Naive thymus-derived CD4-positive, alpha-beta T cell (primary cell): ENCODE measurements around the gene TNFSF4. TPM values are rescaled to one million over a fixed set of nuclear protein-coding genes. Genes with fewer than 3 reads are reported as not detected.
A peak's percentile ranks its signal among the peaks of the same experiment; 100 is the strongest.
"Not testable (repeated sequence)": the region's sequence is repeated elsewhere in the genome, so short reads cannot be mapped to it uniquely, and the experiment has no call there.

Experiments
- ATAC-seq: fragments of 150-1000 bp; cut with Tn5 transposase; 2 replicates; pipeline ENCODE4 v1.10.0; 2021; ENCODE audit warnings: mild to moderate bottlenecking, moderate library complexity
- CTCF ChIA-PET: fragments of 350-600 bp; sonication (Branson Sonifier 250); formaldehyde crosslinking; loops from one replicate; lab custom pipeline; 2021; ENCODE audit warnings: antibody characterized with exemption; lab: Charles Lee
- POLR2A ChIA-PET: fragments of 350-600 bp; sonication (Branson Sonifier 250); formaldehyde crosslinking; loops from one replicate; lab custom pipeline; 2021; ENCODE audit warnings: antibody characterized with exemption, inconsistent platforms; lab: Charles Lee
- DNase-seq, 9 donors: peaks; one replicate each; pipeline versions ENCODE4 v3.0.0 to v3.0.0-alpha.2; 2020 to 2022; ENCODE audit warnings: mixed read lengths in 1 of 9
- H3K27ac ChIP-seq: one replicate; pipeline ENCODE4 v1.7.0; 2013; ENCODE audit warnings: mild to moderate bottlenecking, low read depth, low read length, moderate library complexity
- H3K27me3 ChIP-seq, 2 donors: one replicate each; pipeline ENCODE4 v1.7.0; 2013; ENCODE audit warnings: low read length in 2 of 2, mild to moderate bottlenecking in 2 of 2, moderate library complexity in 2 of 2; ENCODE audit not compliant: control insufficient read depth in 2 of 2, insufficient read depth in 2 of 2
- H3K36me3 ChIP-seq, 3 experiments: 1 replicate in 2 of 3; 2 replicates in 1 of 3; pipeline ENCODE4 v1.7.0; 2013; ENCODE audit warnings: low read length in 3 of 3, mild to moderate bottlenecking in 3 of 3, moderate library complexity in 1 of 3; ENCODE audit not compliant: insufficient read depth in 3 of 3, control insufficient read depth in 2 of 3
- H3K4me1 ChIP-seq, 2 donors: one replicate each; pipeline ENCODE4 v1.7.0; 2013; ENCODE audit warnings: low read length in 2 of 2, mild to moderate bottlenecking in 2 of 2, moderate library complexity in 1 of 2; ENCODE audit not compliant: control insufficient read depth in 2 of 2, insufficient read depth in 2 of 2
- H3K4me3 ChIP-seq: 2 replicates; pipeline ENCODE4 v1.7.0; 2013; ENCODE audit warnings: mild to moderate bottlenecking, low read length
- H3K9me3 ChIP-seq, 3 experiments: 1 replicate in 2 of 3; 2 replicates in 1 of 3; pipeline ENCODE4 v1.7.0; 2013; ENCODE audit warnings: low read length in 3 of 3; ENCODE audit not compliant: control insufficient read depth in 2 of 3
- H3K27ac Mint-ChIP-seq, 9 donors: one replicate each; pipeline ENCODE4 v1.8.0; 2020 to 2022; ENCODE audit warnings: mixed read lengths in 9 of 9, mild to moderate bottlenecking in 8 of 9, moderate library complexity in 5 of 9, inconsistent platforms in 2 of 9
- H3K27me3 Mint-ChIP-seq, 5 donors: one replicate each; pipeline ENCODE4 v1.8.0; 2021 to 2022; ENCODE audit warnings: mixed read lengths in 5 of 5, mild to moderate bottlenecking in 1 of 5
- H3K36me3 Mint-ChIP-seq, 5 donors: one replicate each; pipeline ENCODE4 v1.8.0; 2020 to 2022; ENCODE audit warnings: mixed read lengths in 5 of 5, mild to moderate bottlenecking in 3 of 5, inconsistent platforms in 1 of 5
- H3K4me1 Mint-ChIP-seq, 7 donors: one replicate each; pipeline ENCODE4 v1.8.0; 2020 to 2022; ENCODE audit warnings: mixed read lengths in 7 of 7, mild to moderate bottlenecking in 3 of 7, inconsistent platforms in 1 of 7
- H3K4me3 Mint-ChIP-seq, 10 donors: one replicate each; pipeline ENCODE4 v1.8.0; 2020 to 2022; ENCODE audit warnings: mild to moderate bottlenecking in 10 of 10, mixed read lengths in 10 of 10, moderate library complexity in 6 of 10, inconsistent platforms in 2 of 10
- H3K9me3 Mint-ChIP-seq, 11 donors: one replicate each; pipeline ENCODE4 v1.8.0; 2020 to 2022; ENCODE audit warnings: mixed read lengths in 11 of 11, mild to moderate bottlenecking in 4 of 11, inconsistent platforms in 1 of 11, moderate library complexity in 1 of 11
- intact Hi-C, 2 donors: fragments of 100-400 bp; cut with micrococcal nuclease; formaldehyde crosslinking; loops; one replicate each; pipeline ENCODE4 v1.15.1; 2023
- polyA plus RNA-seq, 2 donors: library from polyadenylated mRNA; unstranded; fragments of 300-500 nt; fragmentation: Illumina TruSeq; gene quantifications; one replicate each; pipeline ENCODE4 v1.2.3, GENCODE V29; 2021
- total RNA-seq, 6 experiments: library from RNA in 5 of 6; stranded (reverse) in 5 of 6; gene quantifications; 1 replicate in 5 of 6; 2 replicates in 1 of 6; pipeline ENCODE4 v1.2.3 and lab custom pipeline; 2021 to 2026

The TNFSF4 gene
- total and polyA plus RNA-seq, 7 experiments from 2014 or later: 0.08 to 2.3 (median 1.7) TPM

DNA sequence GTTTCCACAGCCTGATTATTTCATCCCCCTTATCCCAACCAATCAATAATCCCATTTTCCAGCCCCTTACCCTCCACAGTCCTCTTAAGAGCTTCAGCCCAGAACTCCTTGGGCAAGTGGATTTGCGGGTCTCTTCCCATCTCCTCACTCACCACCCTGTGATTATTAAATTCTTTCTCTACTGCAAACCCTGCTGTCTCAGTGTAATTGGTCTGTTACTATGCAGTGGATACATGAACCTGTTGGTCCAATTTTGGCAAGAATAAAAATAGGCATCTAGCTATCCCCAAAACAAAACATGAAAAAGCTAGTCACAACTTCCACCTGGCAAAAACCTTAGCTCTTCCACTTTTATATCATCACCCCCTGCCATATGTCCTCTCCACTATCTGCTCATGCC, 36.2 kb upstream of the TNFSF4 start:
- Histone ChIP-seq H3K4me3 (no peak overlapping the region), H3K36me3 (no peaks in the 10 kb centered on the region), H3K27ac (no peak overlapping the region), H3K9me3 (peaks cover 0 to 13% (median 0%) of the 10 kb centered on the region in 3 experiments), H3K27me3 (no peaks in the 10 kb centered on the region), H3K4me1 (no peaks in the 10 kb centered on the region)
- intact Hi-C loops: no loop called here
- CTCF ChIA-PET: interaction anchor here (0.8 kb wide), 1 partner anchor 38 kb away, joined by 3 read pairs; no protein-coding TSS in a partner anchor
- peaks cover 2 to 55% (median 45%) of the 10 kb centered on the region in 5 donors for H3K36me3 Mint-ChIP-seq
- H3K27me3 Mint-ChIP-seq: no peaks in the 10 kb centered on the region
- peak overlapping the region in 1 of 9 donors; percentile 36 for H3K27ac Mint-ChIP-seq
- DNase-seq (no peak), ATAC-seq (no peak)
- no peak overlapping the region for H3K4me3 Mint-ChIP-seq
- peaks cover 10 to 47% (median 28%) of the 10 kb centered on the region in 11 donors for H3K9me3 Mint-ChIP-seq
- POLR2A ChIA-PET: no interaction called here
- no peaks in the 10 kb centered on the region for H3K4me1 Mint-ChIP-seq

DNA sequence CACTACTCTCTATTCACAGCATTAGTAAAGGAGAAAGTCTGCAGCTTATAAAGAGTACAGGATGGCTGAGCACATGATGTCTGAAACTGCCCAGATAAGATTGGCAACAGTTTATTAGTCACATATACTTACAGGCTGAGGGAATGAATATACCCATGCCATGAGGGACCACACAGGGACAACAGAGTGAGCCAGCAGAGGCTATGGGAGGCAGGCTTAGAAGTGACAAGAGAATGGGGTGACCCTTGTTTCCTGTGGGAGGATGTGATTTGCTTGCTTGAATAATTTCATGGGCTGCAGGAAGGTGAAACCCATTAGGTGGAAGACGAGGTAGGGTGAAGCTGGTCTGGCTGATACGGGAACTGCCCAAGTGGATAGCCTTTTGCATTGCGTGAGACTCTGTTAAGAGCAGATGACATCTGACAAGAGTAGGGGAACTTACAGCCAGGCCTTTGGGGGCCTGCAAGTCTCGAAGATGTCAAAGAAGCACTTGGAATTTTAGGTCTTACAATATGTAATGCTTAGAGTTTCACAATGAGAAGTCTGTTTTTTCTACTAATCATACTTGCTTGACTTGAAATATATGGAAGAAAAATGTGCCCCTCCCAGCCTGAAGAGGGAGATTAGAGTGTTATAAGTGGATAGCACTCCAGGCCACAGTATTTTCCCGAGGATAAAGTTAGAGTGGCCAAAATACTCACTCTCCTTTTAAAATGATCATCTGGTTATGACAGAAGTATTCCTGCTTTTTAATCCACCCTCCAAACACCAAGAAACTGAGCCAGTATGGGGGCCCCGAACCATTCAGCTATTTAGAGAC, 34.6 kb upstream of the TNFSF4 start:
- ChIA-PET CTCF (no interaction called here), POLR2A (no interaction called here)
- Mint-ChIP-seq H3K4me1 (no peaks in the 10 kb centered on the region), H3K27ac (no peak overlapping the region), H3K36me3 (peaks cover 2 to 67% (median 52%) of the 10 kb centered on the region in 5 donors), H3K9me3 (peaks cover 10 to 47% (median 28%) of the 10 kb centered on the region in 11 donors), H3K4me3 (no peak overlapping the region), H3K27me3 (no peaks in the 10 kb centered on the region)
- no peaks in the 10 kb centered on the region for H3K4me1 ChIP-seq
- ATAC-seq (no peak), DNase-seq (no peak)
- H3K36me3 ChIP-seq: no peaks in the 10 kb centered on the region
- no peak overlapping the region for H3K4me3 ChIP-seq
- no peaks in the 10 kb centered on the region for H3K27me3 ChIP-seq
- peaks cover 0 to 13% (median 0%) of the 10 kb centered on the region in 3 experiments for H3K9me3 ChIP-seq
- intact Hi-C loops: no loop called here
- H3K27ac ChIP-seq: no peak overlapping the region

DNA sequence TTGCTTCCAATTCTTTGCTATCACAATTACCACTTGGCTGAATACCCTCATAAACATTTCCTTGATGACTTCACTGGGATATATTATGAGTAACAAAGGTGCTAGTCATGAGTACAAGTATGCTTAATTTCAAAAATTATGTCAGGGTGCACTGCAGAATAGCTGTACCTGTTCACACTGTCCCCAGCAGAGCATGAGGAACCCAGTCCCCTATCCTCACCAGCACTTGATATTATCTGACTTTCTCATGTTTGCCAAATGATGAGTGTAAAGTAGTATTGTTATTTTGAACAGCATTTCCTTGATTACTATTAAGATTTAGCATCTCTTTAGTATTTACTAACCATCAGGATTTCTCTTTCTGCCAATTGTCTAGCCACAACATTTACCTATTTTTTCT, 33.5 kb upstream of the TNFSF4 start:
- POLR2A ChIA-PET: no interaction called here
- Mint-ChIP-seq H3K27ac (no peak overlapping the region), H3K36me3 (peaks cover 2 to 71% (median 55%) of the 10 kb centered on the region in 5 donors), H3K27me3 (no peaks in the 10 kb centered on the region), H3K9me3 (peaks cover 13 to 48% (median 28%) of the 10 kb centered on the region in 11 donors), H3K4me3 (no peak overlapping the region), H3K4me1 (no peaks in the 10 kb centered on the region)
- H3K27me3 ChIP-seq: no peaks in the 10 kb centered on the region
- H3K27ac ChIP-seq: no peak overlapping the region
- CTCF ChIA-PET: no interaction called here
- intact Hi-C loops: no loop called here
- peaks cover 0 to 13% (median 0%) of the 10 kb centered on the region in 3 experiments for H3K9me3 ChIP-seq
- ATAC-seq: no peak
- no peaks in the 10 kb centered on the region for H3K36me3 ChIP-seq
- no peak overlapping the region for H3K4me3 ChIP-seq
- DNase-seq: no peak
- no peaks in the 10 kb centered on the region for H3K4me1 ChIP-seq

DNA sequence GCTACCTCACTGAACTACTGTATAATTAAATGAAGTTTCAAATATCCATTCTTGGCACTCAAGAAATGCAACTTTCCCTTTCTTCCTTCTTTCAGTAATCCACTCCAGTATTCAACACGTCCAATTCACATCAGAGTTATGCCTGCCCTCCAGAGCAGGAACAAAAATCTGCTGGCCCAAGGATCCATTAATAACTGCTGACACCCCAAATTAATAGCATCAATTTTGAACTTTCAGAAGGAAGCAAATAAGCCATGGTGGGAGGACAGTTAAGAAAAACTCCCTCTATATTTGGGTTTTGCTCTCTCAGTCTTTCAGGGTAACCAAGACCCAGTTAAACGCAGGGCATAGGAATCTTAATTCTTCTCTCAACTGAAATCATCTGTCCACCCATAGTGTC, 31.9 kb upstream of the TNFSF4 start:
- ChIA-PET CTCF (no interaction called here), POLR2A (no interaction called here)
- ATAC-seq (no peak), DNase-seq (no peak)
- Histone ChIP-seq H3K27me3 (no peaks in the 10 kb centered on the region), H3K9me3 (peaks cover 0 to 13% (median 0%) of the 10 kb centered on the region in 3 experiments), H3K4me1 (no peaks in the 10 kb centered on the region), H3K36me3 (no peaks in the 10 kb centered on the region), H3K27ac (no peak overlapping the region), H3K4me3 (no peak overlapping the region)
- H3K27ac Mint-ChIP-seq: no peak overlapping the region
- H3K9me3 Mint-ChIP-seq: peaks cover 13 to 48% (median 32%) of the 10 kb centered on the region in 11 donors
- H3K36me3 Mint-ChIP-seq: peaks cover 2 to 72% (median 53%) of the 10 kb centered on the region in 5 donors
- intact Hi-C loops: no loop called here
- no peaks in the 10 kb centered on the region for H3K27me3 Mint-ChIP-seq
- H3K4me1 Mint-ChIP-seq: no peaks in the 10 kb centered on the region
- no peak overlapping the region for H3K4me3 Mint-ChIP-seq

DNA sequence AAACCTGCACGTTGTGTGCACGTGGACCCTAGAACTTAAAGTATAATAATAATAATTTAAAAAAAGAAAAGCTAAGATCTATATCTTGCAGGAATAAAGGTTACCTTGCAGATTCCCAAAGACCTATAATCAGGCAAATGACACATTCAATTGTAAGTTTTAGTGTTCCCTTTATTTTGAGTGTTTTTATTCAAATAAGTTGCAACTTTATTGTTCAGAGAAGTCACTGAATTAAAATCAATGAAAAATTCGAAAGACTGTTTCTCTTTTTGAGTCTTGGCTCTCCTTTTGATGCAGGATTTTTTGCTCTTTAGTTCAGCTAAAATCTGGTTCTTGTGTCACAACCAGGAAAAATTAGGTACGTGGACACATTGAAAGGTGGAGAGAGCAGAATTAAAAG, 27.8 kb upstream of the TNFSF4 start:
- Histone ChIP-seq H3K36me3 (no peaks in the 10 kb centered on the region), H3K4me1 (no peaks in the 10 kb centered on the region), H3K9me3 (no peaks in the 10 kb centered on the region), H3K4me3 (no peak overlapping the region), H3K27me3 (no peaks in the 10 kb centered on the region), H3K27ac (no peak overlapping the region)
- H3K9me3 Mint-ChIP-seq: peaks cover 3 to 20% (median 10%) of the 10 kb centered on the region in 11 donors
- H3K27ac Mint-ChIP-seq: no peak overlapping the region
- ATAC-seq (no peak), DNase-seq (no peak)
- H3K27me3 Mint-ChIP-seq: peaks cover 0 to 2% (median 0%) of the 10 kb centered on the region in 5 donors
- POLR2A ChIA-PET: no interaction called here
- peaks cover 2 to 62% (median 29%) of the 10 kb centered on the region in 5 donors for H3K36me3 Mint-ChIP-seq
- CTCF ChIA-PET: interaction anchor here (0.6 kb wide), 1 partner anchor 432 kb away, joined by 3 read pairs; no protein-coding TSS in a partner anchor
- peaks cover 0 to 2% (median 0%) of the 10 kb centered on the region in 7 donors for H3K4me1 Mint-ChIP-seq
- H3K4me3 Mint-ChIP-seq: no peak overlapping the region
- intact Hi-C loops: no loop called here

DNA sequence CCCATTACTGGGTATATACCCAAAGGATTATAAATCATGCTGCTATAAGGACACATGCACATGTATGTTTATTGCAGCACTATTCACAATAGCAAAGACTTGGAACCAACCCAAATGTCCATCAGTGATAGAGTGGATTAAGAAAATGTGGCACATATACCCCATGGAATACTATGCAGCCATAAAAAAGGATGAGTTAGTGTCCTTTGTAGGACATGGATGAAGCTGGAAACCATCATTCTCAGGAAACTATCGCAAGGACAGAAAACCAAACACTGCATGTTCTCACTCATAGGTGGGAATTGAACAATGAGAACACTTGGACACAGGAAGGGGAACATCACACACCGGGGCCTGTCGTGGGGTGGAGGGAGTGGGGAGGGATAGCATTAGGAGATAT, 27.3 kb upstream of the TNFSF4 start:
- intact Hi-C loops, H3K27me3 Mint-ChIP-seq: not testable (repeated sequence)
- H3K9me3 Mint-ChIP-seq: peaks cover 3 to 20% (median 11%) of the 10 kb centered on the region in 11 donors

More for the DNA sequence above, 27.3 kb upstream of the TNFSF4 start:
- H3K4me3 Mint-ChIP-seq, H3K36me3 ChIP-seq, DNase-seq, H3K27ac Mint-ChIP-seq, H3K4me1 ChIP-seq, H3K27me3 ChIP-seq, ATAC-seq, H3K4me3 ChIP-seq, POLR2A ChIA-PET, H3K9me3 ChIP-seq, CTCF ChIA-PET, H3K27ac ChIP-seq, H3K4me1 Mint-ChIP-seq: not testable (repeated sequence)
- H3K36me3 Mint-ChIP-seq: peaks cover 3 to 63% (median 31%) of the 10 kb centered on the region in 5 donors
